ENCODE measurements around the gene MED17.

- TF ChIP-seq, protein P1, sequence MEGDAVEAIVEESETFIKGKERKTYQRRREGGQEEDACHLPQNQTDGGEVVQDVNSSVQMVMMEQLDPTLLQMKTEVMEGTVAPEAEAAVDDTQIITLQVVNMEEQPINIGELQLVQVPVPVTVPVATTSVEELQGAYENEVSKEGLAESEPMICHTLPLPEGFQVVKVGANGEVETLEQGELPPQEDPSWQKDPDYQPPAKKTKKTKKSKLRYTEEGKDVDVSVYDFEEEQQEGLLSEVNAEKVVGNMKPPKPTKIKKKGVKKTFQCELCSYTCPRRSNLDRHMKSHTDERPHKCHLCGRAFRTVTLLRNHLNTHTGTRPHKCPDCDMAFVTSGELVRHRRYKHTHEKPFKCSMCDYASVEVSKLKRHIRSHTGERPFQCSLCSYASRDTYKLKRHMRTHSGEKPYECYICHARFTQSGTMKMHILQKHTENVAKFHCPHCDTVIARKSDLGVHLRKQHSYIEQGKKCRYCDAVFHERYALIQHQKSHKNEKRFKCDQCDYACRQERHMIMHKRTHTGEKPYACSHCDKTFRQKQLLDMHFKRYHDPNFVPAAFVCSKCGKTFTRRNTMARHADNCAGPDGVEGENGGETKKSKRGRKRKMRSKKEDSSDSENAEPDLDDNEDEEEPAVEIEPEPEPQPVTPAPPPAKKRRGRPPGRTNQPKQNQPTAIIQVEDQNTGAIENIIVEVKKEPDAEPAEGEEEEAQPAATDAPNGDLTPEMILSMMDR (conservative IDR thresholded peaks at IDR 0.05; ENCODE audit: low read length), result no peak
- no peak for TF ChIP-seq EZH2phosphoT487 (IDR thresholded peaks at IDR 0.05; ENCODE audit: borderline replicate concordance, low read depth, low read length)
Measured at GRCh38 chr11:93753241-93753640, 30.8 kb upstream of the MED17 start.
